ENCODE results near the gene FAS.

The FAS gene

GRCh38 chr10:88982366-88982765 lies 8.2 kb upstream of the FAS start:
- no peak for DNase-seq (ENCODE audit: low read depth, low spot score)

GRCh38 chr10:88983206-88983605 lies 7.4 kb upstream of the FAS start:
- Histone ChIP-seq H3K27ac (ENCODE audit: low read length) (no peak overlapping the region), H3K36me3 (ENCODE audit: control insufficient read depth, insufficient read depth, low read length) (no peaks in the 10 kb centered on the region), H3K4me3 (ENCODE audit: low read length) (no peak overlapping the region), H3K9me3 (ENCODE audit: control insufficient read depth, insufficient read depth, low read length) (no peaks in the 10 kb centered on the region), H3K27me3 (ENCODE audit: control insufficient read depth, insufficient read depth, low read length) (no peaks in the 10 kb centered on the region), H3K4me1 (ENCODE audit: control insufficient read depth, insufficient read depth, low read length) (peaks cover 1% of the 10 kb centered on the region; the same call in 1 of the 2 replicates)
- no peak for DNase-seq (ENCODE audit: low read depth, low spot score)
- WGBS (ENCODE audit: insufficient coverage, insufficient read length) = no CpG with 5 or more reads among the region's 2 CpGs

More at GRCh38 chr10:88982366-88982765, 8.2 kb upstream of the FAS start:
- H3K36me3 ChIP-seq (ENCODE audit: control insufficient read depth, insufficient read depth, low read length) = no peaks in the 10 kb centered on the region
- no peaks in the 10 kb centered on the region for H3K9me3 ChIP-seq (ENCODE audit: control insufficient read depth, insufficient read depth, low read length)
- H3K27ac ChIP-seq (ENCODE audit: low read length) = no peak overlapping the region
- WGBS (ENCODE audit: insufficient coverage, insufficient read length) = no CpG with 5 or more reads among the region's 2 CpGs
- H3K4me3 ChIP-seq (ENCODE audit: low read length) = no peak overlapping the region
- H3K4me1 ChIP-seq (ENCODE audit: control insufficient read depth, insufficient read depth, low read length) = peaks cover 1% of the 10 kb centered on the region; the same call in 1 of the 2 replicates
- H3K27me3 ChIP-seq (ENCODE audit: control insufficient read depth, insufficient read depth, low read length) = no peaks in the 10 kb centered on the region

- WGBS (ENCODE audit: insufficient coverage, insufficient read length) = no CpG with 5 or more reads among the region's 1 CpG
- Histone ChIP-seq H3K27me3 (ENCODE audit: control insufficient read depth, insufficient read depth, low read length) (no peaks in the 10 kb centered on the region), H3K36me3 (ENCODE audit: control insufficient read depth, insufficient read depth, low read length) (no peaks in the 10 kb centered on the region), H3K4me1 (ENCODE audit: control insufficient read depth, insufficient read depth, low read length) (peaks cover 1% of the 10 kb centered on the region; the same call in 1 of the 2 replicates), H3K9me3 (ENCODE audit: control insufficient read depth, insufficient read depth, low read length) (no peaks in the 10 kb centered on the region), H3K27ac (ENCODE audit: low read length) (no peak overlapping the region), H3K4me3 (ENCODE audit: low read length) (no peak overlapping the region)
- no peak for DNase-seq (ENCODE audit: low read depth, low spot score)
Measured at GRCh38 chr10:88983939-88984338, 6.7 kb upstream of the FAS start.

GRCh38 chr10:88984525-88984924 lies 6.1 kb upstream of the FAS start:
- no peaks in the 10 kb centered on the region; the same call in 1 of the 2 replicates for H3K27me3 ChIP-seq (ENCODE audit: control insufficient read depth, insufficient read depth, low read length)
- H3K4me3 ChIP-seq (ENCODE audit: low read length) = no peak overlapping the region
- no peak for DNase-seq (ENCODE audit: low read depth, low spot score)
- peaks cover 1% of the 10 kb centered on the region; the same call in 1 of the 2 replicates for H3K4me1 ChIP-seq (ENCODE audit: control insufficient read depth, insufficient read depth, low read length)
- no peaks in the 10 kb centered on the region for H3K36me3 ChIP-seq (ENCODE audit: control insufficient read depth, insufficient read depth, low read length)
- no peak overlapping the region for H3K27ac ChIP-seq (ENCODE audit: low read length)
- H3K9me3 ChIP-seq (ENCODE audit: control insufficient read depth, insufficient read depth, low read length) = no peaks in the 10 kb centered on the region

- Histone ChIP-seq H3K4me1 (ENCODE audit: control insufficient read depth, insufficient read depth, low read length) (peaks cover 1% of the 10 kb centered on the region; the same call in 1 of the 2 replicates), H3K27me3 (ENCODE audit: control insufficient read depth, insufficient read depth, low read length) (peaks cover 4% of the 10 kb centered on the region; the same call in 1 of the 2 replicates), H3K36me3 (ENCODE audit: control insufficient read depth, insufficient read depth, low read length) (no peaks in the 10 kb centered on the region), H3K4me3 (ENCODE audit: low read length) (no peak overlapping the region), H3K9me3 (ENCODE audit: control insufficient read depth, insufficient read depth, low read length) (no peaks in the 10 kb centered on the region), H3K27ac (ENCODE audit: low read length) (no peak overlapping the region)
- no peak for DNase-seq (ENCODE audit: low read depth, low spot score)
- WGBS (ENCODE audit: insufficient coverage, insufficient read length) = no CpG with 5 or more reads among the region's 2 CpGs
Measured at GRCh38 chr10:88986549-88987242, 3.9 kb upstream of the FAS start.

- no peak for DNase-seq (ENCODE audit: low read depth, low spot score)
- H3K4me3 ChIP-seq (ENCODE audit: low read length) = no peak overlapping the region
- H3K27me3 ChIP-seq (ENCODE audit: control insufficient read depth, insufficient read depth, low read length) = peaks cover 4% of the 10 kb centered on the region; the same call in 1 of the 2 replicates
- no peak overlapping the region for H3K27ac ChIP-seq (ENCODE audit: low read length)
- no peaks in the 10 kb centered on the region for H3K36me3 ChIP-seq (ENCODE audit: control insufficient read depth, insufficient read depth, low read length)
- H3K4me1 ChIP-seq (ENCODE audit: control insufficient read depth, insufficient read depth, low read length) = peaks cover 1% of the 10 kb centered on the region; the same call in 1 of the 2 replicates
- H3K9me3 ChIP-seq (ENCODE audit: control insufficient read depth, insufficient read depth, low read length) = no peaks in the 10 kb centered on the region
Measured at GRCh38 chr10:88987243-88987725, 3.3 kb upstream of the FAS start.

GRCh38 chr10:88987840-88988239 lies 2.8 kb upstream of the FAS start:
- no peak overlapping the region for H3K27ac ChIP-seq (ENCODE audit: low read length)
- no CpG with 5 or more reads among the region's 2 CpGs for WGBS (ENCODE audit: insufficient coverage, insufficient read length)
- no peak overlapping the region for H3K4me3 ChIP-seq (ENCODE audit: low read length)
- no peaks in the 10 kb centered on the region for H3K36me3 ChIP-seq (ENCODE audit: control insufficient read depth, insufficient read depth, low read length)
- H3K27me3 ChIP-seq (ENCODE audit: control insufficient read depth, insufficient read depth, low read length) = peaks cover 4% of the 10 kb centered on the region; the same call in 1 of the 2 replicates
- no peak for DNase-seq (ENCODE audit: low read depth, low spot score)
- H3K9me3 ChIP-seq (ENCODE audit: control insufficient read depth, insufficient read depth, low read length) = no peaks in the 10 kb centered on the region
- H3K4me1 ChIP-seq (ENCODE audit: control insufficient read depth, insufficient read depth, low read length) = peaks cover 1% of the 10 kb centered on the region; the same call in 1 of the 2 replicates

- DNase-seq (ENCODE audit: low read depth, low spot score) = no peak
- H3K4me3 ChIP-seq (ENCODE audit: low read length) = no peak overlapping the region
Measured at GRCh38 chr10:88989423-88989822, 1.2 kb upstream of the FAS start.

GRCh38 chr10:88989824-88990383 lies 694 bp upstream of the FAS start:
- Histone ChIP-seq H3K27me3 (ENCODE audit: control insufficient read depth, insufficient read depth, low read length) (peaks cover 4% of the 10 kb centered on the region; the same call in 1 of the 2 replicates), H3K4me1 (ENCODE audit: control insufficient read depth, insufficient read depth, low read length) (peaks cover 1% of the 10 kb centered on the region; the same call in 1 of the 2 replicates), H3K4me3 (ENCODE audit: low read length) (peak overlapping the region; percentile 45; the same call in 1 of the 2 replicates), H3K27ac (ENCODE audit: low read length) (no peak overlapping the region), H3K9me3 (ENCODE audit: control insufficient read depth, insufficient read depth, low read length) (no peaks in the 10 kb centered on the region), H3K36me3 (ENCODE audit: control insufficient read depth, insufficient read depth, low read length) (no peaks in the 10 kb centered on the region)
- WGBS (ENCODE audit: insufficient coverage, insufficient read length) = no CpG with 5 or more reads among the region's 8 CpGs
- no peak for DNase-seq (ENCODE audit: low read depth, low spot score)

More at GRCh38 chr10:88989423-88989822, 1.2 kb upstream of the FAS start:
- Histone ChIP-seq H3K9me3 (ENCODE audit: control insufficient read depth, insufficient read depth, low read length) (no peaks in the 10 kb centered on the region), H3K4me1 (ENCODE audit: control insufficient read depth, insufficient read depth, low read length) (peaks cover 1% of the 10 kb centered on the region; the same call in 1 of the 2 replicates), H3K36me3 (ENCODE audit: control insufficient read depth, insufficient read depth, low read length) (no peaks in the 10 kb centered on the region), H3K27me3 (ENCODE audit: control insufficient read depth, insufficient read depth, low read length) (peaks cover 4% of the 10 kb centered on the region; the same call in 1 of the 2 replicates), H3K27ac (ENCODE audit: low read length) (no peak overlapping the region)
- WGBS (ENCODE audit: insufficient coverage, insufficient read length) = no CpG with 5 or more reads among the region's 2 CpGs

GRCh38 chr10:88991161-88991898 lies 732 bp downstream of the FAS start:
- Histone ChIP-seq H3K4me1 (ENCODE audit: control insufficient read depth, insufficient read depth, low read length) (no peaks in the 10 kb centered on the region), H3K27me3 (ENCODE audit: control insufficient read depth, insufficient read depth, low read length) (peaks cover 4% of the 10 kb centered on the region; the same call in 1 of the 2 replicates)

More at GRCh38 chr10:88991161-88991898, 732 bp downstream of the FAS start:
- no peak overlapping the region for H3K27ac ChIP-seq (ENCODE audit: low read length)
- no peaks in the 10 kb centered on the region for H3K36me3 ChIP-seq (ENCODE audit: control insufficient read depth, insufficient read depth, low read length)
- peak overlapping the region; percentile 45; the same call in 1 of the 2 replicates for H3K4me3 ChIP-seq (ENCODE audit: low read length)
- no peak for DNase-seq (ENCODE audit: low read depth, low spot score)
- no CpG with 5 or more reads among the region's 38 CpGs for WGBS (ENCODE audit: insufficient coverage, insufficient read length)
- no peaks in the 10 kb centered on the region for H3K9me3 ChIP-seq (ENCODE audit: control insufficient read depth, insufficient read depth, low read length)

Measured in iPS DF 6.9 (cell line).